ENCODE measurements around the gene FURIN.
"Not testable (repeated sequence)": the region's sequence is repeated elsewhere in the genome, so short reads cannot be mapped to it uniquely, and the experiment has no call there.

DNA sequence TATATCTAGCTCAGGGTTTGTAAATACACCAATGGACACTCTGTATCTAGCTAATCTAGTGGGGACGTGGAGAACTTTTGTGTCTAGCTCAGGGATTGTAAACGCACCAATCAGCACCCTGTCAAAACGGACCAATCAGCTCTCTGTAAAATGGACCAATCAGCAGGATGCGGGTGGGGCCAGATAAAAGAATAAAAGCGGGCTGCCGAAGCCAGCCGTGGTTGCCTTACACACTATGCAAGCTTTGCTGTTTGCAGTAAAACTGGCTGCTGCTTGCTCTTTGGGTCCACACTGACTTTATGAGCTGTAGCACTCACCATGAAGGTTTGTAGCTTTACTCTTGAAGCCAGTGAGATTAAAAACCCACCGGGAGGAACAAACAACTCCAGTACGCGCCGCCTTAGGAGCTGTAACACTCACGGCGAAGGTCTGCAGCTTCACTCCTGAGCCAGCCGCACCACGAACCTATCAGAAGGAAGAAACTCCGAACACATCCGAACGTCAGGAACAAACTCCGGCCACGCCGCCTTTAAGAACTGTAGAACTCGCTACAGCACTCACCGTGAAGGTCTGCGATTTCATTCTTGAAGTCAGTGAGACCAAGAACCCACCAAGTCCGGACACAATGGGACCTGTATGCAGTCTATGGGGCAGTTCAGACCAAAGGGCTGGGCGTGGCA is 42.0 kb upstream of the FURIN start:
- TF ChIP-seq, protein P1, sequence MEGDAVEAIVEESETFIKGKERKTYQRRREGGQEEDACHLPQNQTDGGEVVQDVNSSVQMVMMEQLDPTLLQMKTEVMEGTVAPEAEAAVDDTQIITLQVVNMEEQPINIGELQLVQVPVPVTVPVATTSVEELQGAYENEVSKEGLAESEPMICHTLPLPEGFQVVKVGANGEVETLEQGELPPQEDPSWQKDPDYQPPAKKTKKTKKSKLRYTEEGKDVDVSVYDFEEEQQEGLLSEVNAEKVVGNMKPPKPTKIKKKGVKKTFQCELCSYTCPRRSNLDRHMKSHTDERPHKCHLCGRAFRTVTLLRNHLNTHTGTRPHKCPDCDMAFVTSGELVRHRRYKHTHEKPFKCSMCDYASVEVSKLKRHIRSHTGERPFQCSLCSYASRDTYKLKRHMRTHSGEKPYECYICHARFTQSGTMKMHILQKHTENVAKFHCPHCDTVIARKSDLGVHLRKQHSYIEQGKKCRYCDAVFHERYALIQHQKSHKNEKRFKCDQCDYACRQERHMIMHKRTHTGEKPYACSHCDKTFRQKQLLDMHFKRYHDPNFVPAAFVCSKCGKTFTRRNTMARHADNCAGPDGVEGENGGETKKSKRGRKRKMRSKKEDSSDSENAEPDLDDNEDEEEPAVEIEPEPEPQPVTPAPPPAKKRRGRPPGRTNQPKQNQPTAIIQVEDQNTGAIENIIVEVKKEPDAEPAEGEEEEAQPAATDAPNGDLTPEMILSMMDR (IDR thresholded peaks at IDR 0.05) = not testable (repeated sequence)
- TF ChIP-seq POLR2A, EP300 (IDR thresholded peaks at IDR 0.05): not testable (repeated sequence)
